Lower leg skin (tissue), 3 donors: ENCODE measurements around the gene RIPK4.

Experiments used
- POLR2A ChIP-seq, 2 donors: fragments of 450-650 bp; IDR thresholded peaks; one replicate each; pipeline ENCODE4 v1.6.1; 2016 to 2017; ENCODE audit warnings: antibody characterized with exemption in 2 of 2, mild to moderate bottlenecking in 1 of 2, moderate library complexity in 1 of 2
- TF ChIP-seq, protein P1 (sequence below), 3 donors: fragments of 450-650 bp; IDR thresholded peaks; one replicate each; pipeline ENCODE4 v1.5.1; 2016; ENCODE audit warnings: antibody characterized with exemption in 3 of 3, mild to moderate bottlenecking in 3 of 3, moderate library complexity in 2 of 3

GRCh38 chr21:41747943-41748738 lies 18.7 kb downstream of the RIPK4 start:
- TF ChIP-seq POLR2A (IDR thresholded peaks at IDR 0.05): no peak
- TF ChIP-seq, protein P1, sequence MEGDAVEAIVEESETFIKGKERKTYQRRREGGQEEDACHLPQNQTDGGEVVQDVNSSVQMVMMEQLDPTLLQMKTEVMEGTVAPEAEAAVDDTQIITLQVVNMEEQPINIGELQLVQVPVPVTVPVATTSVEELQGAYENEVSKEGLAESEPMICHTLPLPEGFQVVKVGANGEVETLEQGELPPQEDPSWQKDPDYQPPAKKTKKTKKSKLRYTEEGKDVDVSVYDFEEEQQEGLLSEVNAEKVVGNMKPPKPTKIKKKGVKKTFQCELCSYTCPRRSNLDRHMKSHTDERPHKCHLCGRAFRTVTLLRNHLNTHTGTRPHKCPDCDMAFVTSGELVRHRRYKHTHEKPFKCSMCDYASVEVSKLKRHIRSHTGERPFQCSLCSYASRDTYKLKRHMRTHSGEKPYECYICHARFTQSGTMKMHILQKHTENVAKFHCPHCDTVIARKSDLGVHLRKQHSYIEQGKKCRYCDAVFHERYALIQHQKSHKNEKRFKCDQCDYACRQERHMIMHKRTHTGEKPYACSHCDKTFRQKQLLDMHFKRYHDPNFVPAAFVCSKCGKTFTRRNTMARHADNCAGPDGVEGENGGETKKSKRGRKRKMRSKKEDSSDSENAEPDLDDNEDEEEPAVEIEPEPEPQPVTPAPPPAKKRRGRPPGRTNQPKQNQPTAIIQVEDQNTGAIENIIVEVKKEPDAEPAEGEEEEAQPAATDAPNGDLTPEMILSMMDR (IDR thresholded peaks at IDR 0.05): no peak
